Endothelial cell (in vitro differentiated cells): ENCODE results near the gene VTN. TPM values are rescaled to one million over a fixed set of nuclear protein-coding genes. Genes with fewer than 3 reads are reported as not detected.

ENCODE experiments used
- DNase-seq: peaks from one replicate; pipeline ENCODE4 v3.0.0; 2021; ENCODE audit warnings: low spot score
- H3K27ac Mint-ChIP-seq: one replicate; pipeline ENCODE4 v1.8.0; 2021; ENCODE audit warnings: mixed read lengths, inconsistent platforms; ENCODE audit not compliant: unreplicated experiment
- H3K27me3 Mint-ChIP-seq: one replicate; pipeline ENCODE4 v1.8.0; 2021; ENCODE audit warnings: mild to moderate bottlenecking, moderate library complexity, mixed read lengths, inconsistent platforms; ENCODE audit not compliant: unreplicated experiment
- H3K36me3 Mint-ChIP-seq: one replicate; pipeline ENCODE4 v1.8.0; 2021; ENCODE audit warnings: mild to moderate bottlenecking, low read depth, mixed read lengths, inconsistent platforms; ENCODE audit not compliant: unreplicated experiment
- H3K4me1 Mint-ChIP-seq: one replicate; pipeline ENCODE4 v1.8.0; 2021; ENCODE audit warnings: mild to moderate bottlenecking, mixed read lengths, inconsistent platforms; ENCODE audit not compliant: unreplicated experiment
- H3K4me3 Mint-ChIP-seq: one replicate; pipeline ENCODE4 v1.8.0; 2021; ENCODE audit warnings: mild to moderate bottlenecking, mixed read lengths, inconsistent platforms; ENCODE audit not compliant: unreplicated experiment
- H3K9me3 Mint-ChIP-seq: one replicate; pipeline ENCODE4 v1.8.0; 2021; ENCODE audit warnings: mixed read lengths, inconsistent platforms; ENCODE audit not compliant: unreplicated experiment
- CTCF ChIP-seq: fragments of 200-600 bp; sonication (generic); IDR thresholded peaks from one replicate; pipeline ENCODE4 v1.5.0; 2021; ENCODE audit warnings: antibody characterized with exemption; ENCODE audit not compliant: unreplicated experiment
- total RNA-seq: library from RNA; stranded (reverse); fragmentation: NEBNext Ultra II Directional; extraction: Animal tissue kit (Norgen Biotek cat#: 25700); gene quantifications from one replicate; pipeline ENCODE4 v1.2.1, GENCODE V29; 2021; ENCODE audit not compliant: unreplicated experiment

VTN gene
- total RNA-seq, 1 donor from 2014 or later, result not detected

- Mint-ChIP-seq H3K9me3 (no peaks in the 10 kb centered on the region), H3K27me3 (no peaks in the 10 kb centered on the region), H3K36me3 (peaks cover 20% of the 10 kb centered on the region), H3K4me1 (no peaks in the 10 kb centered on the region), H3K4me3 (no peak overlapping the region), H3K27ac (no peak overlapping the region)
- no peak for TF ChIP-seq CTCF
- DNase-seq, result no peak
These were observed 6.1 kb downstream of the VTN start for GRCh38 chr17:28363776-28364650.

GRCh38 chr17:28363186-28363585 is 6.9 kb downstream of the VTN start:
- H3K4me3 Mint-ChIP-seq, result no peak overlapping the region
- peaks cover 3% of the 10 kb centered on the region for H3K4me1 Mint-ChIP-seq
- DNase-seq, result no peak
- H3K27me3 Mint-ChIP-seq, result no peaks in the 10 kb centered on the region
- H3K36me3 Mint-ChIP-seq, result peaks cover 21% of the 10 kb centered on the region
- H3K9me3 Mint-ChIP-seq, result no peaks in the 10 kb centered on the region
- H3K27ac Mint-ChIP-seq, result no peak overlapping the region
- no peak for TF ChIP-seq CTCF

DNA sequence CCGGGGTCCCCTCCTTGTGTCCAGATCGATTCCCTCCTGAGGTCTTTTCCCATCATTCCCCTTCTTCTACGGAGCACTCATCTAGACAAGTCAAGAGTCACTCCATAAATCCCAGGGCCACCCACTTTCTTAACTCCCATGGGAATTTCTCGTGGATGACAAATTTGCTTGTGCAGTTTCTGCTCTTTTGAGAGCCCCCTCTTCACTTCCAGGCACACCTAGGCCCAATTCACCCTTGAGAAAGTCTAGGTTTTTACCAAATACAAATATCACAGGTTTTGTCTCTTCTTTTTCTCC is 12.3 kb downstream of the VTN start:
- no peaks in the 10 kb centered on the region for H3K9me3 Mint-ChIP-seq
- peaks cover 40% of the 10 kb centered on the region for H3K36me3 Mint-ChIP-seq
- peak overlapping the region; percentile 96 for H3K4me3 Mint-ChIP-seq
- peaks cover 6% of the 10 kb centered on the region for H3K27me3 Mint-ChIP-seq
- H3K27ac Mint-ChIP-seq, result peak overlapping the region; percentile 96
- peaks cover 19% of the 10 kb centered on the region for H3K4me1 Mint-ChIP-seq
- no peak for DNase-seq
- TF ChIP-seq CTCF, result no peak

DNA sequence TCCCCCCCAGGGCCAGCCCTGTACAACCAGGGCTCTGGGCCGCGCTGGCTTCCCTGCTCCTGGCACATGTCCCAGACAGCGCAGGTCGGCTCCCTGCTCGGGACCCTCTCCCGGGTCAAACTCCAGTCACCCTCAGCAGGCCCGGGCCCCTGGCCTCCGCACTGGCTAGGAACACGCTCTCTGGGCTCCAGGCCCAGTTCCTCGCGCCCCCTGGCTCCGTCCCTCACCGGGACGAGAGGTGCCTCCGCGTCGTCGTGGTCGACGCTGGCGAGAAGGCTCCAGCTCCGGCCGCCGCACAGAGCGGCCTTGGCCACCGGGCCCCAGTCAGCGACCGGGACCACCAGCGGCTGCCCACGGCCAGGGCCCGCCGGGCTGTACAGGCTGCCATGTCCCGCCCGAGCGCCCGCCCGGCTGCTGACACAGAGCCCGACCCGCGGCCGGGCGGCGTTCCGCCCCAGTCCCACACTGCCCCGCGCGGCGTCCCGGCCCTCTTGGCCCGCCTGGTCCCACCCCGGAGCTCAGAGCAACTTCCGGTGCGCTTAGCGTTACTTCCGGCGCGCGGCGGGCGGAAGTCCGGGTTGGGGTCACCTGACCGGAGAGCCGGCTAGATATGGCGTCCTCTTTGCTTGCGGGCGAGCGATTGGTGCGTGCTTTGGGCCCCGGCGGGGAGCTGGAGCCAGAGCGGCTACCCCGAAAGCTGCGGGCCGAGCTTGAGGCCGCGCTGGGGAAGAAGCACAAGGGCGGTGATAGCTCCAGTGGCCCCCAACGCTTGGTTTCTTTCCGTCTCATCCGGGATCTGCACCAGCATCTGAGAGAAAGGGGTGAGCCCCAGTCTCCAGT is 12.8 kb downstream of the VTN start, which contains the start of gene POLDIP2:
POLDIP2 (minus strand) TSS at position 467 of the 840 bp plus-strand sequence; CDS start at position 388, 79 bp downstream.
- no peaks in the 10 kb centered on the region for H3K9me3 Mint-ChIP-seq
- H3K4me1 Mint-ChIP-seq, result peaks cover 19% of the 10 kb centered on the region
- peak within 1 kb of the TSS; percentile 96 for H3K27ac Mint-ChIP-seq
- H3K27me3 Mint-ChIP-seq, result peaks cover 6% of the 10 kb centered on the region
- peak; percentile 96 for DNase-seq
- H3K36me3 Mint-ChIP-seq, result peaks cover 42% of the 10 kb centered on the region
- no peak for TF ChIP-seq CTCF
- peak within 1 kb of the TSS; percentile 96 for H3K4me3 Mint-ChIP-seq
